T-helper 1 cell treated with Interleukin-12 subunit alpha and Interleukin-12 subunit beta and Interleukin-4 antibody, amounts not matched to agents 30 μg/mL and 1 μg/mL, for 36 hours (primary cell): Measurements from ENCODE around the gene SSPN.

Experiments used
- H3K27ac Mint-ChIP-seq: one replicate; pipeline ENCODE4 v1.8.0; 2021; ENCODE audit warnings: mild to moderate bottlenecking, mixed read lengths
- H3K27me3 Mint-ChIP-seq: one replicate; pipeline ENCODE4 v1.8.0; 2021; ENCODE audit warnings: low read depth, mixed read lengths
- H3K36me3 Mint-ChIP-seq: one replicate; pipeline ENCODE4 v1.8.0; 2021; ENCODE audit warnings: low read depth, mixed read lengths
- H3K4me1 Mint-ChIP-seq: one replicate; pipeline ENCODE4 v1.8.0; 2021; ENCODE audit warnings: low read depth, mixed read lengths
- H3K4me3 Mint-ChIP-seq: one replicate; pipeline ENCODE4 v1.8.0; 2021; ENCODE audit warnings: mild to moderate bottlenecking, moderate library complexity, mixed read lengths
- H3K9me3 Mint-ChIP-seq: one replicate; pipeline ENCODE4 v1.8.0; 2021; ENCODE audit warnings: mixed read lengths

The SSPN gene, protein sequence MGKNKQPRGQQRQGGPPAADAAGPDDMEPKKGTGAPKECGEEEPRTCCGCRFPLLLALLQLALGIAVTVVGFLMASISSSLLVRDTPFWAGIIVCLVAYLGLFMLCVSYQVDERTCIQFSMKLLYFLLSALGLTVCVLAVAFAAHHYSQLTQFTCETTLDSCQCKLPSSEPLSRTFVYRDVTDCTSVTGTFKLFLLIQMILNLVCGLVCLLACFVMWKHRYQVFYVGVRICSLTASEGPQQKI

DNA sequence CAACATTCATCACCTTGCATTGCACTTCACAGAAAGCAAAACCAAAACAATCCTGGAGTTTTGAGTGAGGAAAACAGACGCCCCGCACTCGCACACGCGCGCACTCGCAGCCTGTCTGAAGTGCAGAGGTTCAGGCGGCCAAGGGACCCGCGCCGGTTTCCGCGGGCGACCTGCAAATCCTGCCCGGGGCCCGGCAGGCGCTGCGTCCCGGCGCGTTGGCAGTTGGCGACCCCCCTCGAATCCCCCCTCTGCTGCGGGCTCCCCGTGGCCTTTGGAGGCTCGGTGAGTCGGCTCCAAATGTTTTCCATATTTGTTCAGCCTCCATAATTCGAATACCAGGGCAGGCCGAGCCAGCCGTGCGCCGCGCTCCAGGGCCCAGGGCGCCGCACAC lies at the start of gene SSPN:
Gene SSPN (plus strand): TSS at position 324 of the 391 bp plus-strand sequence. CDS start 100 bp downstream, outside the sequence.
- Mint-ChIP-seq H3K4me1 (peaks cover 5% of the 10 kb centered on the region), H3K36me3 (no peaks in the 10 kb centered on the region), H3K27ac (no peak within 1 kb of the TSS), H3K4me3 (peak within 1 kb of the TSS; percentile 62), H3K27me3 (peaks cover 72% of the 10 kb centered on the region), H3K9me3 (no peaks in the 10 kb centered on the region)

DNA sequence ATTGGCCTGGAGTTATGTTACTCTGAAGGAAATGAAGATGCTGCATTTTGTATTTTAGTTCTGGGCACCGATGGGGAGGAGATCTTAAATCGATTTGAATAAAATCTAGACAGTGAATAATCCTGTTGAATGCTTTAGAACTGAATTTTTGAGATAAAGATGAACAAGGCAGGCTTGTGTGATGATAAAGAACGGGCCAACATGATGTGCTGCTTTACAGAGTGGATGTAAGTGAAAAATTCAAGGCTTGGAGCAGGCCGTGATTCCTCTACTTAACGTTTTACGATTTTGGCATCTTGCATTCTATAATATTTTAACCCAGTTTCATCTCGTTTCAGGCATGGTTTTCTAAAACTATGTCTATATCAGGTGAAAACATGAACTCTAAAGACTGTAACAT lies 47.1 kb upstream of the SSPN start:
- Mint-ChIP-seq H3K27me3 (peaks cover 17% of the 10 kb centered on the region), H3K4me1 (no peaks in the 10 kb centered on the region), H3K36me3 (no peaks in the 10 kb centered on the region), H3K27ac (no peak overlapping the region), H3K9me3 (no peaks in the 10 kb centered on the region), H3K4me3 (no peak overlapping the region)

DNA sequence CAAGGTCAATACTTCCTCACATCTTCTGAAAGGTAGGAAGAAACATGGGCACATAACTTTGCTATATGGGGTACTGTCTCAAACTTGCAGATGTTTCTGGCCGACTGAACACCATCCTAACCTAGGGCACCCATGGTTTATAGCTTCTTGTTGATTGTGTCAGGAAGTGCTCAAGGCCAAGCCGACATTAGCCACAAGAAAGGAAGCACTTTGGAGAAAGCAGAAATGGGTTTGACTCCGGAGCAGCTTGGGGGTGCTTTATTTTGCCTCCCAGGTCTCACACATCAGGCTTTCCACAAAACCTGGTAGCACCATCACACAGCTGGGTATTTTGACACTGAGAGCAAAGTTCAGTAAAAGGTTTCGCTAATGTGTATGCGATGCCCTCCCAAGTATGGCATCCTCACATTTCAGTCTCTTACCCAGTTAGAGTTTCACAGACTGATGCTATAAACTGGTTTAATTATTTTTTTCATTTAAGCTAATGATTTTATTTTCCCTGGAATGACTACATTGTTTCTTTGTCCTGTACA lies 45.3 kb upstream of the SSPN start:
- Mint-ChIP-seq H3K4me1 (no peaks in the 10 kb centered on the region), H3K9me3 (no peaks in the 10 kb centered on the region), H3K27me3 (peaks cover 22% of the 10 kb centered on the region), H3K36me3 (no peaks in the 10 kb centered on the region), H3K27ac (no peak overlapping the region), H3K4me3 (no peak overlapping the region)

DNA sequence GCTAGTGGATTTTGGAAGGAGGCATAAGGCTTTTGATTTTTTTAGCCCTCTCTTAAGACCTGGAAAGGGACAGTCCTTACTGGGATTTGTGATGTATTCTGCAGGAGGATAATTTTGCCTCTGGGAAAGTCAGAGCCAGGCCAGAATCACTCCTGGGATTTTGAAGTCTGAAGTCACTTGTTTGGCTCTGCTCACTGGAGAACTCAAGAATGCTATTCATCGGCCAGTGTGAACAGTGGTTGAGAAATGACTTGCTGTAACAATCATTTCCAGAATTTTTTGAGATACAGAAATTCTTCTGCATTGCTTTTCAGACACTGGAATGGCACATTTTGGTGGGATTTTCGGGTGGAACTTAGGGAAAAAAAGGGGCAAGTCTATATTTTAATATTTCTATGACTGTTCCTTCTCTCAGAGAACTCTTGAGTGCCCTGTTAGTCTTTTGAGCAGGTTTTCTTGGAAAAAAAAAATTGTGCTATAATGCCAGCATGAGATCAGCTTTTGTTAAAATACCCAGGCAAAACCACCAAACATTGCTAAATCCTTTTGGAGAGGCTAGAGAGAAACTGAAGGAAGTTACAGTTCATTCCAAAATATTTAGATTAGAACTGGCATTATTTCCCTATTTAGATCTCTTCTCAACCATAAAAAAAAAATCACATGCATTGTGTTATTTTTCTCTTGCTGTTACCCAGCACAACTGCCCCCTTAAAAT lies 44.5 kb upstream of the SSPN start:
- Mint-ChIP-seq H3K27ac (no peak overlapping the region), H3K4me3 (no peak overlapping the region), H3K36me3 (no peaks in the 10 kb centered on the region), H3K9me3 (no peaks in the 10 kb centered on the region), H3K4me1 (no peaks in the 10 kb centered on the region), H3K27me3 (peaks cover 22% of the 10 kb centered on the region)

DNA sequence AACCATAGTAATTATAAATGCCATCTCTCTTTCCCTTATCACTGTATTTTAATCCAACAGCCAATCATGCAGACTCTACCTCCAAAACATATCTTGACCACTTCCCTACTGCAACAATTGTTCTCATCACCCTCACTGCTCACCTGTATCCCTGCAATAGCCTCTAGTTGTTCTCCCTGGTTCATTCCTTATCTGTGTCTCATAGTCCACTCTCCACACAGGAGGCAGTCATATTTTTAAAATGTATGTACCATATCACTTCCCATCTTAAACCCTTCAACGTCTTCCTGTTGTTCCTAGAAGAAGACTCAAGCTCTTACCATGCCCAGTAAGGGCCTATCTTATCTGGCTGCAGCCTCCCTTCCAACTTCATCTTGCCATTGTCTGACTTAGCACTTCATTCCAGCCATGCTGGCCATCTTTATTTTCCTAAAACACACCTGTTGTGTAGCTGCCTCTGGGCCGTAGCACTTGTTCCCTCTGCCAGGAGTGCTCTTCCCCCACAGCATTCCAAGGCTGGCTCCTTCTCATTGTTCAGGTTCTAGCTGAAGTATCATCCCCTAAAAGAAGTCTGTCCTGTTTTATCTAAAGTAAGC lies 42.8 kb upstream of the SSPN start:
- peaks cover 22% of the 10 kb centered on the region for H3K27me3 Mint-ChIP-seq
- H3K9me3 Mint-ChIP-seq, result no peaks in the 10 kb centered on the region
- no peaks in the 10 kb centered on the region for H3K4me1 Mint-ChIP-seq
- H3K36me3 Mint-ChIP-seq, result no peaks in the 10 kb centered on the region
- H3K27ac Mint-ChIP-seq, result no peak overlapping the region
- no peak overlapping the region for H3K4me3 Mint-ChIP-seq

DNA sequence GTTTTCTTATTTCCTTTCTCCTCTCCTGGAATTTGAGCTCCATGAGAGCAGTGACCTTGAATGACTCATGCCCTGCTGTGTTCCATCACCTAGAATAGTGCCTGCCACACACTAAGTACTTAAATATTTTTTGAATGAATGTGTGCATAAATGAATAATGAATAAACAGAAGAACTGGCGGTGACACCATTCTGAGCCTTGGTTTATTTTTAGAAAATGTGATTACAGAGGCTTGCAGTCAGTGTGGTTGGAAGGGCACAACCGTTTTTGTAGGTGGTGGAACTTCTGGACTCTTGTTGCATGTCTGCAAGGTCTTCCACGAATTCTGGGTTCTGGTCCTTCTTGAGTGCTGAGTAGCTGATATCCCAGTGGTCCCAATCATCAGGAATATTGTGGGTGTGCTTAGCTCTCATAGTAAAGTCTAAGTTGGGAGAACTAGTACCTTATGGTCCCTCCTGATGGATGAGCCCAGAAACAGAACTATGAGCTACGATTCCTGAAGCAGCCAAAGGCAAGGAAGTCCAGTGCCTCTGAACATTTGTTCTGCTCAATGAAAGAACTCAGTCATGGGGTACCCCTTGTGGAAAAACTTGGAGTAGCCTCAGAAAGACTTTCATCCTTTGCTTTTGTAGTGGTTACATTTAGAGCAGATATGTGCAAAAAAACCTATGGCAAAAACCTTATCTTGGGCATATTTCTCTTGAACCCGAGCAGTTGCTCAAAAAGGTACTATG lies 41.8 kb upstream of the SSPN start:
- H3K4me3 Mint-ChIP-seq, result no peak overlapping the region
- H3K36me3 Mint-ChIP-seq, result no peaks in the 10 kb centered on the region
- no peaks in the 10 kb centered on the region for H3K4me1 Mint-ChIP-seq
- H3K27me3 Mint-ChIP-seq, result peaks cover 30% of the 10 kb centered on the region
- H3K9me3 Mint-ChIP-seq, result no peaks in the 10 kb centered on the region
- H3K27ac Mint-ChIP-seq, result no peak overlapping the region

DNA sequence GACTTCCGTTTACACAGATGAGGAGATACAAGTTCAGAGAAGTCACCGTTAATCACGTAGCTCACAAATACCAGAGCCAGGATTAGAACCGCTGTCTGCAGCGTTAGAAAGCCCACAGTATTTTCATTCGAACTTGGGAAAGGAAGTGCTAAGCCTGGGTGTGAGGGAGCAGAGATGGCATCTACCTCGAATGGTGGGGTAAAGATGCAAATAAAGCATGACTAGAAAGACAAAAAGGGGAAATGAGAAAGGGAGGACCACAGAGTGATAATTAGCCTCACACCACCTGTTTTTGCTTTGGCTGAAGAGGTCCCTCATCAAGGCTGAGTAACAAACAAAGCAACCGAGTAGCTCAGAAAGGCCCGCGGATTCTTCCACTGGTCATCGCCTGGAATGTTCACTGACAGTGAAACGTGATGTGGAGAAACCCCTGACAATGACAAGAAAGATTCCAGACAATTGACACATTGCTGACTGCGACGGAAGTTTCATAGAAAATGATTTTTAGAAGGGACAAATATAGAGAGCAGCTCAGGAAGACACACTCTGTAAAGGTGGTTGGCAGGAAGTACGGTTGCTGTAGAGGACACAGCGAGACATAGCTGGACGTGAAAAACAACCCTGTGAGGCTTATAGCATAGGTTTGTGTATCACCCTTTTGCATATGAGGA lies 39.0 kb upstream of the SSPN start:
- no peaks in the 10 kb centered on the region for H3K9me3 Mint-ChIP-seq
- no peaks in the 10 kb centered on the region for H3K36me3 Mint-ChIP-seq
- no peak overlapping the region for H3K4me3 Mint-ChIP-seq
- H3K4me1 Mint-ChIP-seq, result no peaks in the 10 kb centered on the region
- H3K27ac Mint-ChIP-seq, result no peak overlapping the region
- peaks cover 27% of the 10 kb centered on the region for H3K27me3 Mint-ChIP-seq

DNA sequence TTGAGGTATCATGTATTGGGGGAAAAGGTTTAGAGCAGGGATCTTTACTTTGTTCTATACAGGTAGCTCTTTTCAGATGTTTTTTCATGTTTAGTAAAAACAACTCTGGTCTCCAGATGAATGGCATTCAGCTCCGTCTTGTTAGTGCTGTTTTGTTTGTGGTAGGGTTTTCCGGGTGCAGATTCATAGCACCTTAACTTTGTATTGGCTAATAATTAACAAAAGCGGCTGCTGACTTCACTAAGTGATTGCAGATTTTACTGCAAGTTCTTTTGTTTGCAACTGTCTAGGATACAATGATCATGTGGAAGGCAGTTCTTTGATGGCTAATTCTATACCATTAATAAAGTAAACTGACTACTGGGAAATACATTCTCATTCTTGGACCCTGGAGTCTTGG lies 38.4 kb upstream of the SSPN start:
- no peak overlapping the region for H3K4me3 Mint-ChIP-seq
- H3K4me1 Mint-ChIP-seq, result no peaks in the 10 kb centered on the region
- peaks cover 27% of the 10 kb centered on the region for H3K27me3 Mint-ChIP-seq
- H3K9me3 Mint-ChIP-seq, result no peaks in the 10 kb centered on the region
- no peaks in the 10 kb centered on the region for H3K36me3 Mint-ChIP-seq
- no peak overlapping the region for H3K27ac Mint-ChIP-seq

DNA sequence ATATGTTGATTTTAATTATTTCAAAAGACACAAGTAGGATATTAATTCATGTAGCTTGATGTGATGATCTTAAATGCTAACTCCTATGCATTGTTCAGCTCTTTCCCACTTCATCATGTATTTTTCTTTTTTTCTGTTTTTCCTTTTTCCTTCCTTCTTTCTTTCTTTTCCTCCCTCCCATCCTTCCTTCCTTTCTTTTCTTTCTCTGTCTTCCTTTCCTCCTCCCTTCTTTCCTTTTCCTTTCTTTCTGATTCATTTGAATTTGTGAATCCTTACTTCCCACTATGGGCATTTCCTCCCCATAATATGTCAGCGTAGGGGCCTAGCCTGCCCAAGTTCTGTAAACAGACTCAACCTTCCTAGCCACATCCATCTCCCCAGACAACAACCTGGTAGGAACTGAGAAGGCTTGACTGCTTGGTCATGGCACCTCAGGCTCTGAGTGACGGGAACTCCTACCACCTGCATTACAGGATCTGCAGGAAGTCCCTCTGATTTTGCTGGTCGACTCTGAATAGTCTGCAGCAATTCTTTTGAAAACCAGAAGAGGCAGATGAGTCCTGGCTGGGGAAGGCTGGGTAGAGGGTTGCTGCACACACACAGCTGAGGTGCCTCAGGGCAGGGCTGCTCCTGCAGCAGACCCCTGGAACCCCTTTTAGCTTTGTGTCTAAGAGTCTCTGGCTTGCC lies 37.2 kb upstream of the SSPN start:
- Mint-ChIP-seq H3K9me3 (no peaks in the 10 kb centered on the region), H3K4me1 (no peaks in the 10 kb centered on the region), H3K36me3 (no peaks in the 10 kb centered on the region), H3K27ac (no peak overlapping the region), H3K27me3 (peaks cover 19% of the 10 kb centered on the region), H3K4me3 (no peak overlapping the region)

DNA sequence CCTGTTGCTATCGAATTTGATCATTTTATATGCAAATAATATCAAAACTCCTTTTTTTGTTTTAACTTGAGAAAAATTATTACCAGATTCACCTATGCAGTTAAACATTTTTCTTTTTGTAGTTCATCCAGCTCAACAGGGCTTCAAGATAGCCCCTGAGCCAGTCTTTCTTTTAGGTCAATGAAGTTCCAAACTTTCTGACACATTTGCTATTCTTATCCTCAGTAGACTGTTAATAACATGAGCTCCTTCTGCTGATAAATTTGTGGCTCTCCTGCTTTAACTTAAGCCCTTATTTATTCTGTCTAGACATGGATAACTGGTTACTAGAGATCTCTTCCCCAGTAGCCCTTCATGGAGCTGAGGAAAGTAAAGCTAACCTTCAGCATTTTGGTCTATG lies 33.2 kb upstream of the SSPN start:
- no peaks in the 10 kb centered on the region for H3K36me3 Mint-ChIP-seq
- no peak overlapping the region for H3K4me3 Mint-ChIP-seq
- no peaks in the 10 kb centered on the region for H3K4me1 Mint-ChIP-seq
- H3K9me3 Mint-ChIP-seq, result no peaks in the 10 kb centered on the region
- H3K27ac Mint-ChIP-seq, result no peak overlapping the region
- H3K27me3 Mint-ChIP-seq, result peaks cover 18% of the 10 kb centered on the region

DNA sequence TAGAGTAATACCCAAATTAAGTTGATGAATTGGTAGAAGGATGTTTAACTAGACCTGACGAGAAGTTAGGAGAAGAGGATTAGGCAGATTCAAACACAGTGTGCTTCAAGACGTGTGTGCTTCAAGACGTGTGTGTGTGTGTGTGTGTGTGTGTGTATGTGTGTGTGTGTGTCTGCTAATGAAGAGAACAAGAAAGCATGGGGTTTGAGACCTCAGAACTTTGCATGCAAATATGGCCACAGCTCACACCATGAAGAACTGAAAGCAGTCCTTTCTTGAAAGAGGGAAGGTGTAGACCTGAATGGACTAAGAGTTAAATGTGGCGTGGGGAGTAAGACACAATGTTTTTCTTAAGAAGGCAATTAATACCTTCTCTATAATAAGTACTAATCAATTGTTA lies 32.5 kb upstream of the SSPN start:
- Mint-ChIP-seq H3K4me1 (no peaks in the 10 kb centered on the region), H3K4me3 (no peak overlapping the region), H3K36me3 (no peaks in the 10 kb centered on the region), H3K9me3 (no peaks in the 10 kb centered on the region), H3K27me3 (peaks cover 16% of the 10 kb centered on the region), H3K27ac (no peak overlapping the region)

DNA sequence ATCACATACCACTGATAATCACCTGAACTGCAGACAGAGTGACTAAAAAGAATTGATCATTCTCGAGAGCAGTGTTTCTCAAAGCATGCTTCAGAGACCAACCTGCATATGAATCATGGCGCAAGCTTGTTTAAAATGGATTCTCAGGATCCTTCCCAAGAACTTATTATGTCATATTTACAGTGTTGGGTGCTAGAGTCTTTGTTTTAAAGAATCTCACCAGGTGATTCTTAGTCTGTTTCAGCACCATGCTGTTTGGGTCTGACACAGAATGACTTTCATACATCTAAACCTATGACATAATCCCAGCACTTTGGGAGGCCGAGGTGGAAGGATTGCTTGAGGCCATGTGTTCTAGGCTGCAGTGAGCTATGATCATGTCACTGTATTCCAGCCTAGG lies 31.3 kb upstream of the SSPN start:
- peaks cover 11% of the 10 kb centered on the region for H3K27me3 Mint-ChIP-seq
- H3K4me3 Mint-ChIP-seq, result no peak overlapping the region
- H3K27ac Mint-ChIP-seq, result no peak overlapping the region
- H3K36me3 Mint-ChIP-seq, result no peaks in the 10 kb centered on the region
- H3K9me3 Mint-ChIP-seq, result no peaks in the 10 kb centered on the region
- H3K4me1 Mint-ChIP-seq, result no peaks in the 10 kb centered on the region

DNA sequence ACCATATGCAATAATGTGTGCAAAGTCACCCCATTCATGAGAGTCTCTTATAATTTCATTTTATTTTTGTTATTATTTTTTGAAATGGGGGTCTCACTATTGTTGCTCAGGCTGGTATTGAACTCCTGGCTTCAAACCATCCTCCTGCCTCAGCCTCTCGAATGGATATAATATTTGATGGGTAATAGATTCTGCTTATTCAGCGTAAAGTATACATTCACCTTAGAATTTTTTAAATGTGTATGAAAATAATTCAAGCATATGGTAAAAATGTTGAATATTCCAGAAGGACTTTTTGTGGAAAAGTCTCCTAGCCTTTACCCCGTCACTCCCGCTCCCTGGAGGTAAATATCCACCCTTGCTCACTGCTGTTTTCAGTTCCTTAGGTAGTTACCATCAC lies 23.4 kb upstream of the SSPN start:
- Mint-ChIP-seq H3K9me3 (no peaks in the 10 kb centered on the region), H3K27me3 (peaks cover 21% of the 10 kb centered on the region), H3K4me3 (no peak overlapping the region), H3K27ac (no peak overlapping the region), H3K36me3 (no peaks in the 10 kb centered on the region), H3K4me1 (no peaks in the 10 kb centered on the region)

DNA sequence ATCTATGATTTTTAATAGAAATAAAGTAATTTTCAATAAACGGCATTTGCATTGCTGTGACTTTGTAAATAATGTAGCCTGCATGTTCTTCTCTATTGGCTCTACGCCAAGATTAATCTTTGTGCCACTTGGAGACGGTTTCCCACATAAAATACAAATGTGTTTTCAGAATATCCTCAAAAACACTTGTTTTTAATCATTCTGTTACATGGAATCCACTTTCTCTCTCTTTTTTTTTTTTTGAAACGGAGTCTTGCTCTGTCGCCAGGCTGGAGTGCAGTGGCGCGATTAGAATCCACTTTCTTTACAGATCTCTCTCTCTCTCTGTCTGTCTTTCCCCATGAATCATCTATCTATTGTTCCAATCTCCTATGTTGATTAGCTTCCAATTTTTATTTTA lies 22.8 kb upstream of the SSPN start:
- Mint-ChIP-seq H3K27me3 (peaks cover 18% of the 10 kb centered on the region), H3K36me3 (no peaks in the 10 kb centered on the region), H3K9me3 (no peaks in the 10 kb centered on the region), H3K4me1 (no peaks in the 10 kb centered on the region), H3K27ac (no peak overlapping the region), H3K4me3 (no peak overlapping the region)
